Suppressor macrophage treated with lipopolysaccharide for 4 hours (primary cell): ENCODE measurements around the gene RIPK4.
"Not testable (repeated sequence)": the region's sequence is repeated elsewhere in the genome, so short reads cannot be mapped to it uniquely, and the experiment has no call there.

Experiments used
- DNase-seq: peaks from one replicate; pipeline ENCODE4 v3.0.0-alpha.2; 2020

RIPK4 gene

GRCh38 chr21:41731081-41731480 lies 35.8 kb downstream of the RIPK4 start:
- no peak for DNase-seq

- DNase-seq: peak; percentile 38
Observed at GRCh38 chr21:41730367-41730765, 36.5 kb downstream of the RIPK4 start.

- DNase-seq: no peak
Observed at GRCh38 chr21:41729701-41730366, 37.0 kb downstream of the RIPK4 start.

GRCh38 chr21:41727784-41728763 lies 38.8 kb downstream of the RIPK4 start:
- no peak for DNase-seq

GRCh38 chr21:41726970-41727783 lies 39.7 kb downstream of the RIPK4 start:
- no peak for DNase-seq

- no peak for DNase-seq
Observed at GRCh38 chr21:41726630-41726969, 40.3 kb downstream of the RIPK4 start.

GRCh38 chr21:41726058-41726558 lies 40.7 kb downstream of the RIPK4 start:
- DNase-seq: no peak

- DNase-seq: peak; percentile 39
Observed at GRCh38 chr21:41725421-41726031, 41.3 kb downstream of the RIPK4 start.

GRCh38 chr21:41723835-41724234 lies 43.0 kb downstream of the RIPK4 start:
- not testable (repeated sequence) for DNase-seq

- DNase-seq: no peak
Observed at GRCh38 chr21:41722052-41723018, 44.5 kb downstream of the RIPK4 start.

GRCh38 chr21:41720250-41720649 lies 46.6 kb downstream of the RIPK4 start:
- no peak for DNase-seq

GRCh38 chr21:41719691-41720090 lies 47.2 kb downstream of the RIPK4 start:
- DNase-seq: no peak

- DNase-seq: peak; percentile 28
Observed at GRCh38 chr21:41717573-41718330, 49.1 kb downstream of the RIPK4 start.

GRCh38 chr21:41716751-41717150 lies 50.1 kb downstream of the RIPK4 start:
- DNase-seq: no peak

- DNase-seq: no peak
Observed at GRCh38 chr21:41715649-41716281, 51.1 kb downstream of the RIPK4 start.

- not testable (repeated sequence) for DNase-seq
Observed at GRCh38 chr21:41714299-41714865, 52.5 kb downstream of the RIPK4 start.

GRCh38 chr21:41713495-41714281 lies 53.2 kb downstream of the RIPK4 start:
- DNase-seq: no peak

GRCh38 chr21:41712730-41713129 lies 54.1 kb downstream of the RIPK4 start:
- DNase-seq: no peak

GRCh38 chr21:41712201-41712600 lies 54.7 kb downstream of the RIPK4 start:
- no peak for DNase-seq
